ENCODE measurements around the gene FITM2.

Gene FITM2

GRCh38 chr20:44271915-44272663 lies 38.9 kb downstream of the FITM2 start:
- DNase-seq (ENCODE audit: low spot score) = no peak
- Histone ChIP-seq H3K27ac (no peak overlapping the region), H3K4me3 (no peak overlapping the region)
- no peak for TF ChIP-seq CTCF (IDR thresholded peaks at IDR 0.05)

GRCh38 chr20:44268802-44269201 lies 42.2 kb downstream of the FITM2 start:
- no peak for TF ChIP-seq CTCF (IDR thresholded peaks at IDR 0.05)
- H3K4me3 ChIP-seq = no peak overlapping the region
- no peak overlapping the region for H3K27ac ChIP-seq
- DNase-seq (ENCODE audit: low spot score) = no peak

- TF ChIP-seq CTCF (IDR thresholded peaks at IDR 0.05) = no peak
- no peak for DNase-seq (ENCODE audit: low spot score)
- no peak overlapping the region for H3K27ac ChIP-seq
Measured at GRCh38 chr20:44264287-44264686, 46.7 kb downstream of the FITM2 start.

GRCh38 chr20:44258226-44258890 lies 52.6 kb downstream of the FITM2 start:
- no peak for DNase-seq (ENCODE audit: low spot score)
- no peak for TF ChIP-seq CTCF (IDR thresholded peaks at IDR 0.05)
- no peak overlapping the region for H3K27ac ChIP-seq
- no peak overlapping the region for H3K4me3 ChIP-seq

More at GRCh38 chr20:44264287-44264686, 46.7 kb downstream of the FITM2 start:
- no peak overlapping the region for H3K4me3 ChIP-seq

- no peak for TF ChIP-seq CTCF (IDR thresholded peaks at IDR 0.05)
- no peak overlapping the region for H3K27ac ChIP-seq
Measured at GRCh38 chr20:44256961-44257360, 54.0 kb downstream of the FITM2 start.

GRCh38 chr20:44255942-44256341 lies 55.1 kb downstream of the FITM2 start:
- Histone ChIP-seq H3K4me3 (no peak overlapping the region), H3K27ac (no peak overlapping the region)
- DNase-seq (ENCODE audit: low spot score) = no peak
- TF ChIP-seq CTCF (IDR thresholded peaks at IDR 0.05) = no peak

More at GRCh38 chr20:44256961-44257360, 54.0 kb downstream of the FITM2 start:
- H3K4me3 ChIP-seq = no peak overlapping the region
- DNase-seq (ENCODE audit: low spot score) = no peak

- no peak for DNase-seq (ENCODE audit: low spot score)
- TF ChIP-seq CTCF (IDR thresholded peaks at IDR 0.05) = no peak
- Histone ChIP-seq H3K27ac (no peak overlapping the region), H3K4me3 (no peak overlapping the region)
Measured at GRCh38 chr20:44254073-44254472, 56.9 kb downstream of the FITM2 start.
